ENCODE measurements around the gene CFAP161.

DNA sequence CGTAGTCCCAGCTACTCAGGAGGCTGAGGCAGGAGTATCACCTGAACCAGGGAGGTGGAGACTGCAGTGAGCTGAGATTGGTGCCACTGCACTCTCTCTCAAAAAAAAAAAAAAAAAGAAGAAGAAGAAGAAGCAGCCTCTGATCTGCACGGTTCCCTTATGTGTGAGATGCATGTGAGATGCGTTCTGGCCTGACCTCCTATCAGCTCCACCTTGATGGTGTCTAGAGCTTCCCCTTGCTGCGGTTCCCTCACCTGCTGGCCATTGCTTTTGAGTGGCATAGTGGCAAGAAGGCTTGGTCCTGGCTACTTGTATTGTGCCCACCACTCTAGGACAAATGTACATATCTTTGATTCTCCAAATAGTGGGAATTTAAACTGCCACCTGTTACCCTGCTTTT lies 49.4 kb upstream of the CFAP161 start:
- TF ChIP-seq, protein P1, sequence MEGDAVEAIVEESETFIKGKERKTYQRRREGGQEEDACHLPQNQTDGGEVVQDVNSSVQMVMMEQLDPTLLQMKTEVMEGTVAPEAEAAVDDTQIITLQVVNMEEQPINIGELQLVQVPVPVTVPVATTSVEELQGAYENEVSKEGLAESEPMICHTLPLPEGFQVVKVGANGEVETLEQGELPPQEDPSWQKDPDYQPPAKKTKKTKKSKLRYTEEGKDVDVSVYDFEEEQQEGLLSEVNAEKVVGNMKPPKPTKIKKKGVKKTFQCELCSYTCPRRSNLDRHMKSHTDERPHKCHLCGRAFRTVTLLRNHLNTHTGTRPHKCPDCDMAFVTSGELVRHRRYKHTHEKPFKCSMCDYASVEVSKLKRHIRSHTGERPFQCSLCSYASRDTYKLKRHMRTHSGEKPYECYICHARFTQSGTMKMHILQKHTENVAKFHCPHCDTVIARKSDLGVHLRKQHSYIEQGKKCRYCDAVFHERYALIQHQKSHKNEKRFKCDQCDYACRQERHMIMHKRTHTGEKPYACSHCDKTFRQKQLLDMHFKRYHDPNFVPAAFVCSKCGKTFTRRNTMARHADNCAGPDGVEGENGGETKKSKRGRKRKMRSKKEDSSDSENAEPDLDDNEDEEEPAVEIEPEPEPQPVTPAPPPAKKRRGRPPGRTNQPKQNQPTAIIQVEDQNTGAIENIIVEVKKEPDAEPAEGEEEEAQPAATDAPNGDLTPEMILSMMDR (IDR thresholded peaks at IDR 0.05; ENCODE audit: low read length), result no peak
- TF ChIP-seq EZH2 (optimal IDR thresholded peaks at IDR 0.05; ENCODE audit: low read depth, low read length) (no peak), EZH2phosphoT487 (IDR thresholded peaks at IDR 0.05; ENCODE audit: low read length) (no peak)
